ENCODE results near the gene MYMK.

MYMK gene

DNA sequence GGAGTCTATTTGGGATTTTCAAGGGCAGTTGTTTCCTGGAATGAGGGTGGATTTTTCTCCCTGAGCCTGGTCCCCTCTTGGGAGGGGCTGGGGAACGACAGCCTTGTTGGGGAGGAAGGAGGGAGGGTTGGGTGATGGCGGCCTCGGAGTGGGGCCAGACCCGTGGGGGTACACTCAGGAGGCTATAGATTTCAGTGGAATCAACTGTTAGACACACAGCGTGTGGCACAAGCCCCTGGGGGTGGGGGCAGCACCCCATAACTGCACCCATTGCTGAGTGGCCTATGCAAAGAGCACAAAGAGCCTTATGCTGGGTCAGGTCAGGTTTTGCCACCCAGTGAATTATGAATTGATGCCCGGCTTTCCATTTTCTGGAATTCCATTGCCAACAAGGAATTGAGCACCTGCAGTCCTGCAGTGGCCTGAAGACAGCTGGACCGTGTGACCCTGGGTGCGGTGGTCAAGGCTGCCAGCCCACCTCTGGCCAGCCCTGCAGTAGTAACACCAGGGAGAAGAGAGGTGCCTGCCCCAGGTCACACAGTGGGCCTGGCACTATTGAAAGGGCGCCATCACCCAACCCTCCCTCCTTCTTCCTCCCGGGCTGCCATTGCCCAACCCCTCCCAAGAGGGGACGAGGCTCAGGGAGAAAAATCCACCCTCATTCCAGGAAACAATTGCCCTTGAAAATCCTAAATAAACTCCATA, 8.4 kb downstream of the MYMK start:
- DNase-seq, result no peak

DNA sequence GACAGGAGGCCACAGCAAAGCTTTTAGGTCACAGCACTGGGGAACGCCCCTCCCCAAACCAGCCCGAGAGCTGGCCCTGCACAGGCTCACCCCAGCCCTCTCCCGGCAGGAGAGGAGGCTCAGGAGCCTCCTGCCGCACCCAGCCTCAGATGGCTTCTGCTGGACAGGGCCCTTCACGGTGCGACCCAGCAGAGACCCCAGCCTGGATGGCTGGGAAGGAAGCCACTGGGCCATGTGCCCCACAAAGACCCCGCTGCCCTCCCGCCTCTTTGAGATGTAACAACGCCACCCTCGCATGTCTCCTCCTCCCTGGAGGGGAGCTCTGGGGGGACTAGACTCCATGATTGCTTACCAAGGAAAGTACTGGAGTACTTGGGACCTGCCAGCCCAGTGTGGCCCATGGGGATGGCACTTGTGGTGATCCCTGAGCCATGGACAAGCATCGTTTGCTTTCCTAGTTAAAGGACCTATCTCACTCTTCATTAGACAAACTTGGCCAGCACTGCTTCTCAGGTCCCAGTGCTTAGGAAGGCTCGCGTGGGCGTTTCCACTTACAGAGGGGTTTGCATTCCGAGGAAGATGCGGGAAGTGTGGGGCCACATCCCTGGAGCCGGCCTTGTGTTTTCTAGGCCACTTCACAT, 9.0 kb downstream of the MYMK start:
- no peak for DNase-seq

DNA sequence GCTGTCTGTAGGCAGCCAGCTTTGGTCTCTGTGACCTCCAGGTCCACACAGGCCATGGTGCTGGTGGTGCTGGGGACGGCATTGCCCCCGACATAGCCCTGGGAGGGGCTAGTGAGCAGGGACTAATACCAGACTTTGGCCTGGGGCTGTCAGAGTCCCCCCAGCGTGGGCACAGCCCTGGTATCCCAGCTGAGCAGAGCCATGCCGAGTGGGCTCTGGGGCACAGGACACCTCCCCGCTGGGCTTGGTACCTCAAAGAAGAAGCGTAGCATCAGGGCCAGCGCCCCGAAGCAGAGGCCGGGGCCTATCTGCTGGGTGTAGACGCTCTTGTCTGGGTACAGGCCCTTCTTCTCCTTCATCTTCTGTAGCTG, 9.5 kb downstream of the MYMK start:
- DNase-seq, result no peak

DNA sequence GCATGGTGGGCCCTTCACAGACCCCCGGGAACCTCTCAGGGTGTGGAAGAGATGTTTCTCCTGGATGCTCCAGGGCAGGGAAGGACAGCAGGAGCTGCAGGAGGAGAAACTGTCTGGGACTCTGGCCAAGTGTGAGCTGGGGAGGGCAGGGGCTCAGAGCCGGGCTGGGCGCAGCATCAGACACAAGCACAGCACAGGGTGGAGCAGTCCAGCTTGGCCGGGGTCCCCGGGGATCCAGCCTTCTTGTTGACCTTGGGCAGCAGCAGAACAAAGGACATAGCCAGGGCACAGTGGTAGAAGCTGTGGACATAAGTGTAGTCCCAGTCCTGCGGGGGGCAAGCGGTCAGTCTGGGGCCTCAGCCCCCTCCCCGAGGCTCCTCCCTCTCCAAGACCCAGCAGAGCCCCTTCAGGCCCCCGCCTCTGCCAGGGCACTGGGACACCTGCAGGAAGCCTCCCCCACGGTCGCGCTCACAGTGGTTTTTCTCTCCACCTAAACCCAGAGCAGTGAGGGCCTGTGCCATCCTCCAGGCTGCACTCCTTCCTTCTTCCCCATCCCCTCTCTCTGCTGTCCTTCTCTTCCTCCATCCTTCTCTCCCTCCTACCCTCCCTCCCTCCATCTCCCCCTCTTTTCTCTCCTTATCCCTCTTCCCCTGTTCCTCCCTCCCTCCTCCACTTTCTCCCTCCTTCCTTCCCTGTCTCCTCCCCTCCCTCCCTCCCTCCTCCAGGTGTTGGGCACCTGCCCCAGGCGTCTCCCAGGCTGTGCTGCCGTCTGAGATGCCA, 10.1 kb downstream of the MYMK start:
- DNase-seq, result no peak

DNA sequence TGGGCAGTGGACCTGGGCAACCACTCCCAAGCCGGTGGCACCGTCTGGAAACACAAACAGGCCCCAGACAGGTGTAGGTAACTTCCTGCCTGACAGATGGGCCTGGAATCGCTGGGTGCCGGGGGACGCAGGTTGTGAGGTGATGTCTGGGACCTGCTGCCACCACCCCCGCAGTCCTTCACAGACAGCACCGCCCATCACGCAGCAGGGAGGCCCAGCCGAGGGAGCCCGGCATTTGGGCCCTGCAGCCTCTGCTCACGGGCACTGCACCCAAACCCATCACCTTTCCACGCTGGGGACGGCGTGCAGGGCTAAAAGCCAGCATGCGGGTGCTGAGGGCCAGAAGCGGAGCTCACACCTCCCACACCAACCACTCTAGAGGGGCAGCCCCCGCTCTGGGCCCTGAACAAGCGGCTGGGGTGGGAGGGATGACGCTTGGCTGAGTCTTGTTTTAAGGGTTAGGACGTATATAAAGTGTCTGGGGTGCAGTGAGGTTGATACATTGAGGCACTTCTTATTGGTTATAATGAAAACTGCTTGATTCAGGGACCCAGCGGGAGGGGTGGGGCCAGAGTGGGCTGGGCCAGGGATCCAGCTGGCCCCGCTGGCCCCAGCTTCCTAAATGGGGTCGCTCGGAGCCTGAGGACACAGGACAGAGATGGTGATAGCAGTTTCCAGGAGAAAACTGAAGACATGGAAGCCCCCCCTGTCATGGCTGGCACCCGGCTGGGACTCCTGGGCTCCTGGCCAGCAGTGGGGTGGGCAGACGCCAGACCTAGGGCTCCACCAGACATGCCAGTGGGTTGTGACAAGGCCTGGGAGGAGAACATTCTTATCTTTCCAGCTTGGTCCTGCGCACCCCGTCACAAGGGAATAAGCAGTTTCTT, 11.3 kb downstream of the MYMK start:
- DNase-seq, result no peak

DNA sequence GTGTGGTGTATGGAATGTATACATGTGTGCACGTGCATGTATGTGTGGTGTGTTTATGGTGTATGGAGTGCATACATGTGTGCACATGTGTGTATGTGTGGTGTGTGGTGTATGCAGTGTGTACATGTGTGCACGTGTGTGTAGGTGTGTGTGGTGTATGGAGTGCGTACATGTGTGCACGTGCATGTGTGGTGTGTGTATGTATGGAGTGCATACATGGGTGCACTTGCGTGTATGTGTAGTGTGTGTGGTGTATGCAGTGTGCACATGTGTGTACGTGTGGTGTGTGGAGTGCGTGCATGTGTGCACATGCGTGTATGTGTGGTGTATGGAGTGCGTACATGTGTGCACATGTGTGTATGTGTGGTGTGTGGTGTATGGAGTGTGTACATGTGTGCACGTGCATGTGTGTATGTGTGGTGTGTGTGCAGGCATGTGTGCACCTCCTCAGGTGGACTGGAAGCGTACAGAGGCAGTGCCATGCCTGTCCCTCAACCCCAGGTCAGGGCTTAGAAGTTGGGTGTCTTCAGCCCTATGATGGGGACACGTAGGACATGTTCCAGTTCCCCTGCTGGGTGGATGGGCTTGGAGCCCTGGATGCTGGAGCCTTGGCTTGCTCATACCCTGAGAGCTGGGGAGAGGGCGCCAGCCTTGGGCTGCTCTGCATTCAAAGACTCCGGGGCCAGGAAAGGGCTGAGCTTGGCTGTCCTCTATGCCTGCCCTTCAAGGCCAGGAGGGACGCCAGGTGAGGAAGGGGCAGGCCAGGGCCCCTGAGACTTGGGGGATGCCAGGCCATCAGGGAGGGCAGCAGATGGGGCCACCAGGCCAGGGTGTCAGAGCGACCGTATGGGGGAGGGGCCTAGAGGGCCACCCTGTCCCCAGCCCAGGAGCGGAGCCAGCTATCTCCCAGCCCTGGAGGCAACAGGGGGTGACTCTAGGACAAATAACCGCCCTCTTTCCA, 12.2 kb downstream of the MYMK start:
- no peak for DNase-seq

DNA sequence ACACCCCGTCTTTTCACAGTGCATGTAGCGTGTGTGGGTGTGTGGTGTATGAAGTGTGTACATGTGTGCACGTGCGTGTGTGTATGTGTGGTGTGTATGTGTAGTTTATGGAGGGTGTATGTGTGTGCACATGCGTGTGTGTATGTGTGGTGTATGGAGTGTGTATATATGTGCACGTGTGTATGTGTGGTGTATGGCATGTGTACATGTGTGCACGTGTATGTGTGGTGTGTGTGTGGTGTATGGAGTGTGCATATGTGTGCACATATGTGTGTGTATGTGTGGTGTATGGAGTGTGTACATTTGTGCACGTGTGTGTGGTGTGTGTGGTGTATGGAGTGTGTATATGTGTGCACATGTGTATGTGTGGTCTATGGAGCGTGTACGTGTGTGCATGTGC, 13.2 kb downstream of the MYMK start:
- no peak for DNase-seq

DNA sequence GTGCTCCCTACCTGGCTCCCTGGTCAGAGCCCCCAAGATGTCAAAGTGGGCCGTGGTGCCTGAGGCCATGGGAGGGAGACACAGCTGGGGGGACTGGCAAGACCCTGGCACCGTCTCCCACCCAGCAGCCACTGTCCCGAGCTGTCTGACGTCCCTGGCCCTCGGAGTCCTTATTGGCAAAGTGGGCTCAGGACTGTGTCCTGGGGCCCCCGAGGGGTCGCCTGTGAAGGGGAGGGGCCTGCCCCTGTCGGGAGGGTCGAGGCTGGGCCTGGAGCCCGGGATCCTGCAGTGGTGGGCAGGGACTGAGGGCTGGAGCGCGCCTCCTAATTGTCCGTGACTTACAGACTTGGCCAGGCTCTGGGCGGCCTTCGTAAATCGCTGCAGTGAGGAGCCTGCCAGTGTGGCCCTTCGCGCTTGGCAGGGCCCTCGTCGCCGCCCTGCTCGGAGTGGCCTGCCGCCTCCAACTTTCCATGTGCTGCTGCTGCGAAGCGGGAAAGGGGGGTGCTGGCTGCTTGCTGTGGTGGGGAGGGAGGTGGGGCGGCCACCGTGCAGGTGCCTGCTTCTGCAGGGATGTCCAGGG, 13.7 kb downstream of the MYMK start:
- no peak for DNase-seq

DNA sequence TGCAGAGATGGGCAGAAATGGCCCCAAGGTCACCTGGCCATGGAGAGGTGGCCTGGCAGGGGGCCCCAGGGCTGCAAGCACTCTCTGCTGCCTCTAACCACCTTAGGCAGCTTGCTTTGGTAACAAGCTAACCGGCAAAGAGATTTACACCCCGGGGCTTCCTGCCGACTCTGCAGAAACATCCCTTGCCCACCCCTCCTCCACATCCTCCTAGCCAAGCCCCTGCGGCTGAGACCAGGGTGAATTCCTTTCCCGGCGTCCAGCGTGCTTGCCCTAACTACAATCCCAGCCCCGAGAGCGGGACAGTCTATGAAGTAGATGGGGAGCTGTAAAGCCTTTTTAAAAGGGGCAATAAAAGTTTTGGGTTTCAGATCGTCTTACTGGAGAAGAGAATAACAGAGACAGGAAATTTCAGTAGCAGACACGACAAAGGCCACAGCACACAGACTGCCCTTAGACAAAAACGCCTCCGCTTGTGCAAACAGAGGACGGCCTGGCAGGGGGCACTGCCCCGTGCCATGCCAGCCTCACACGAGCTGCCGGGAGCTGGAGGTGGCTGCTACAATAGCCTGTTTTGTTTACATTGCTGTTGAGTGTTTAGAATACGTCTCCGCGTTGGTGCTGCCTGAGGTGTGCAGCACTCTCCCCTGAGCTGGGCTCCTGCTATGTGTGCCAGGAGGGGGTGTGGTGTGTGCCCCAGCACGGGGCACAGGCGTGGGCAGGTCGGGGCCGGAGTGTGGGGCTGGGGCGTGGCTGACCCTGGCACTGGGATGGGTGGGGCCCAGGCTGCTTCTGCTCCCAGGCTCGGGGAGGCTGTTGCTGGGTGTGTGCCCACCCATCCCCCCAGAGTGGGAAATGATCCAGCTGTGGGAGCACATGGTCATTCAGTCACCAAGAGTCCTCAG, 15.3 kb downstream of the MYMK start:
- peak in 1 of 2 experiments; percentile 26 for DNase-seq

DNA sequence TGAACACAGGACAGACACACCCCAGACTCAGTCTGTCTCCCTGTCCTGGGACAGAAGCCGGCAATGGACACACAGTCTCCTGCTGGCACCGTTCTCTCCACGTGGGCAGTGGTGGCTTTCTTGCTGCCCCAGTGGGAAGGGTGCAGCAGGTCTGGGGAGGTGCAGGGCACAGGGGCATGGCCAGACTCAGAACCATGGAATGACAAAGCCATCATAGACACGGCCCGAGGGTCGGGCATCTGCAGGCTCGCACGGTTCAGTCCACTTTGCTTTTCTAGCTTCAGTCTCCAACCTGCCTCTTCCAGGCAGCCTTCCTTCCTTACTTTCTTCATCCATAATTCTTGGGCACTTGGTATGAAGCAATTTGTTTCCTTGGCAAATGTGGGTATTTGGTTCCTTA, 16.7 kb downstream of the MYMK start:
- no peak for DNase-seq

DNA sequence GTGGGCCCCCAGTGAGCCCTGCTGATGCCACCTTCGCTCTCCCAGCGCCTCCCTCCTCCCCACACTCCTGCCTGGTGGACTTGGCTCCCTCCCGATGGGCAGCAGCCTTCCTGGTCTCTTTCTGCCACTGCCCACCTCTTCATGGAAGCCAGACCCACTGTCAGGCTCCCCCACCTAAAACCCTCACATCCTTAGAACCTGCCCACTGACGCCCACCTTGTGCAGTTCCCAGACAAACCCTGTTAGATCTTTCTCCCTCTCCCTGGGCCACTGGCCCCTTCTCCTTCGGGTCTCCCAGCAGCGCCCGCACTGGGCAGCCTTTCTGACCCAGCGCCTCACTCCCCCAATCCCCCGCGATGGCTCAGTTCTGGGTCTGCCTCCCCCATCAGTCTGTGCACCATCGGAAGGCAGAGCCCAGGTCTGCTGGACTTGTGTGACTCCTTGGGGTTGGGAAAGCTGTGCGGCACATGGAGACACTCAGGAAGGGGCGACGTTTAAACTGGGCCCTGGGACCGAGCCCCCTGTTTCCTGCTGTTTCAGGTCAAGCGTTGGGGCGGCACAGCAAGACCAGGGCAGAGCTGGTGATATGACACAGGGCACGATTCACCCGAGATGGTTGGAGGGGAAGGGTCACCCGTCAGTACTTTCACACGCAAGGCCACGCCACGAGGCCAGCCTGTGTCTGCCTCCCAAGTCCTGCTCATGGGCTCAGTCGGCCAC, 17.4 kb downstream of the MYMK start:
- DNase-seq, result no peak

DNA sequence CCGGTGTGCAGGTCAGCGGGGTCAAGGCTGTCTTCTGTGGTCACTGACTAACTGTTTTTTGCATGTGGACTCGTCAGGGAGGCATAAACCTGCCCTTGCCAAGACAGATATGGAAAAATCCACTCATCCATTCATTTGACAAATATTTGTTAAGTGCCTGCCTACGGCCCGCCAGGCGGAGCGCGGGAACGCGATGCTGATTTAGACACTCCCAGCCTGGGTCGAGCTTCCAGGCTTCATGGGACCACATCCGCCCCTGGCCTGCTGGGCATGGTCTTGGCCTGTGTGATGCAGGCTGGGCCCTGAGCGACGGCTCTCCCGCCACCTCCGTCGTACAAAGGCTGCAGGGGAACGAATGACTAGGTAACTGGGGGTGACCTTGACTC, 18.1 kb downstream of the MYMK start:
- DNase-seq, result no peak

DNA sequence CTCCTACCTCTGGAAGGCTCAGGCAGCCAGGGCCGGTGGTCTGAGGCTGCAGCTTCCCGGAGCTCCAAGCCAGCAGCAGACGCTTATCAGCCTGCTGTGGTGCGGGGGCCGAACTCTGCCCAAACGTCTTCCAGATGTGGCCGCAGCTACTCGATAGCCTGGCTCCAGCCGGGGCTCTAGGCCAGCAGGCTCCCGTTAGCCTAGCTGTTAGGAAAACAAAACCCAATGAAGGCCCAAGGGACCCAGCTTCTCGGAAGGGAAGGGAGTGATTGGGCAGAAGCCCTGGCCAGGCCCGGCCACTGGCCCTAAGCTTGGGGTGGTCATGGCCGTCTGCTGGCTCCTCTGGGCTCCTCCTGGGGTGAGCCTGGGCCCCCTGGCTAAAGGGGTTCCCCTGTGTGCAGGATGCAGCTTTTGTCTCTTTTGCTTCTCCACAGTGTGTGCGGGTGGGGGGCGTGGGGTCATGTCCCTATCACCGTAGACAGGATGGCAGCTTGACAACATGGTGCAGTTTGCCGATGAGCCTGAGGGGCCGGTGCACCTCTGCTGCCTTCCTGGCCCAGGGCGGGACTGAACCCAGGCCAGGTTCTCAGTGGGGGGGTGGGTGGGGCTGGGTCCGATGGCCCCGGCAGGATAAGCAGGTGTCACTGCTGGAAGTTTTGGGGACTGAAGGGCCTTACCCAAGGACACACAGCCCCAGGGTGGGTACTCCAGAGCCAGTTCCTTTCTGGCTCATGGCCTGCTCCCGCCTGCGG, 18.7 kb downstream of the MYMK start:
- DNase-seq, result no peak

DNA sequence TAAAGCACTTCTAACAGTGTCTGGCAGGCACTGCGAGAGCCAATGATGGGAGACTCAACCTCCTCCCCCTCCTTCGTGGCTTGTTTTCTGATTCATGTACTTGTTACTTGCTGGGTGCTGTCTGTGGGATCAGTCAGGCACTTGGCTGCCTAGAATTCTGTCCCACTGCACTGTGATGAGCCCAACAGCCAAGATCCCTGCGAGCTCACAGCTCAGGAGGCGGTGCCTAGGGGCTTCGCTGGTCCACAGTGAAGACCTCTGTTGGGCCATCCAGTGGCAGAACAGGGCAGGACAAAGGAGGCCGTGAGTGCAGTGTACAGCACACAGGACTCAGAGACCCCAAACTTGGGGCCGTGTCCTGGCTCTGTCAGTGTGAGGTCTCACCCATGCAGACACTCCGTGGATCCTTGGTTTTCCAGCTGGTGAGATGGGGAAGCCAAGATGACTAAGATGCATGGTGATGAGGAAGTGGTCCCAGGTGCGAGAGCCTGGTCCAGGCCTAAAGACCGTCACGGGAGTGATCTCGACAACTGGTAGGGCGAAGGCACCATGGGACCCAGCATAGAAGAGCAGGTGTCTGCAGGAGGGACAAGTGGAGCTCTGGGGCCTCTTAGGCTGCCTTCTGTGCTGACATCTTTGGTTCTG, 19.5 kb downstream of the MYMK start:
- no peak for DNase-seq

DNA sequence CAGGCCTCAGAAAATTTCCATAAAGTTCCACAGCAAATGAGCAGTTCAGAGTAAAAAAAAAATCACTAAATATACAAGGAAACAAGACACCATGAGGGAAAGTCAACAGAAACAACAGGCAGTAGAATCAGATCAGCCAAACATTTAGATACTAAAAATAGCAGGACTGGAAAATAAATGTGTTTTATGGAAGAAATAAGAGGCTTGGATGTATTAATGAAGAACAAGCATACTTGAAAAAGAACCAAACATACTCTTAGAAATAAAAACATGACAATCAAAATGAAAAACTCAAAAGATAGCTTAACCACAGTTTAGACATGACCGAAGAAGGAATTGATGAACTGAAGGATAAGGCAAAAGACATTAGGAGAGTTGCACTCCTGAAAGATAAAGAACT, 22.6 kb downstream of the MYMK start:
- no peak for DNase-seq

DNA sequence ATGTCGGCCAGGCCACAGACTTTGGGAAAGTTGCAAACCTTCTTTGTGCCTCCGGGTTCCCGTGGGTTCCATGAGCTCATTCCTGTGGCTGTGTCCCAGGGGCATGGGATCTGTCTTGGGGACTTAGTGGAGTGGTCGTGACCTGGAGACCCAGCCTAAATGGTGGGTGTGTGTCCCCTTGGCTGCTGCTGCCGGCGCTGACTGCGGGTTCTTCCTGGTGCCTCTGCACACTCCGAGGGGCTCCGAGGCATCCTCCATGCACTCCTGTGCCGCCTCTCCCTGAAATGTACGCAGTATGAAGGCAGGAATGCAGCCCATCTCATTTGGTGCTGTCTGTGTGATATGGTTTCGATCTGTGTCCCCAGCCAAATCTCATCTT, 24.9 kb downstream of the MYMK start:
- DNase-seq, result no peak

DNA sequence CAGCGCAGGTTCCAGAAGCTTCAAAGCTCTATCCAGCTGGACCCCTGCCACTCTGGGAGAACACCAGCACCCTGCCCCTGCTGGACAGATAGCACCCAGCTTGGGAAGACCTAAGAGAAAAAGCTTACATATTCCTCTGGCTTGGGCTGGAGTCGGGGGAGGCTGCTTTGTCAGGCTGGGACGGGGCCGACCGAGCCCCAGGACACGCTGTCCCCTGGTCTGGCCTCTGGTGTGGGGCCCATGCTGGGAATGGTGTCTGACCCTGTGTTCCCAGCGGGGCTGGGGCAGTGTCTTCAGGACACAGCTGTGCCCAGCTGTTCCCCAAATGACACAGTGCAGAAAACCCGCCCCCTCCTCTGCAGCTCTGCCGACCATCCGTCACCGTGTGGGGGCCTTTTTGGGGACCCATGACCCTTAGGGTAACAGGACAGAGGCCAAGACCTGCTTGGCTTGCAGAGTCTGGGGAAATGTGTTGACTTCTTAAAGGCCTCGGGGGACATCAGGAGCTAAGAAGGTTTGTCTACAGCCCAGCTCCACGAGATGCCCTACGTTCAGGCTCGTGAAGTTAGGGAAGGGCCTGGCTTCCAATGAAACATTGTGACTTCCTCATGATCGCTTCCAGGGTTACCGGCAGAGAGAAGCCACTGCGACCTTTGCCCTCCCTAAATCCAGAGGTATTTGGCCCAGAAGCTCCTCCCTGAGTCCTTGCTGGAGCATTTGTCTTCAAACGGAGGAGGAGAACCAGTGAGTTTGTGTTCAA, 25.4 kb downstream of the MYMK start:
- no peak for DNase-seq

Measured in NCI-H526 (cell line).